ENCODE data around the gene SDCCAG8.

The SDCCAG8 gene

GRCh38 chr1:243390162-243390791 is 134.4 kb downstream of the SDCCAG8 start:
- DNase-seq (ENCODE audit: extremely low read depth, low read depth) = no peak
- TF ChIP-seq CTCF (IDR thresholded peaks at IDR 0.05; ENCODE audit: low read depth, low read length) = no peak

GRCh38 chr1:243391355-243391754 is 135.5 kb downstream of the SDCCAG8 start:
- no peak for TF ChIP-seq CTCF (IDR thresholded peaks at IDR 0.05; ENCODE audit: low read depth, low read length)
- DNase-seq (ENCODE audit: extremely low read depth, low read depth) = no peak

GRCh38 chr1:243393096-243393495 is 137.3 kb downstream of the SDCCAG8 start:
- no peak for DNase-seq (ENCODE audit: extremely low read depth, low read depth)
- no peak for TF ChIP-seq CTCF (IDR thresholded peaks at IDR 0.05; ENCODE audit: low read depth, low read length)

- no peak for DNase-seq (ENCODE audit: extremely low read depth, low read depth)
These were observed 138.2 kb downstream of the SDCCAG8 start for GRCh38 chr1:243394066-243394465.

GRCh38 chr1:243394601-243395464 is 139.0 kb downstream of the SDCCAG8 start:
- no peak for DNase-seq (ENCODE audit: extremely low read depth, low read depth)

More at GRCh38 chr1:243394066-243394465, 138.2 kb downstream of the SDCCAG8 start:
- TF ChIP-seq CTCF (IDR thresholded peaks at IDR 0.05; ENCODE audit: low read depth, low read length) = no peak

GRCh38 chr1:243396424-243396823 is 140.6 kb downstream of the SDCCAG8 start:
- TF ChIP-seq CTCF (IDR thresholded peaks at IDR 0.05; ENCODE audit: low read depth, low read length) = no peak
- no peak for DNase-seq (ENCODE audit: extremely low read depth, low read depth)

More at GRCh38 chr1:243394601-243395464, 139.0 kb downstream of the SDCCAG8 start:
- TF ChIP-seq CTCF (IDR thresholded peaks at IDR 0.05; ENCODE audit: low read depth, low read length) = no peak

GRCh38 chr1:243396876-243397275 is 141.0 kb downstream of the SDCCAG8 start:
- DNase-seq (ENCODE audit: extremely low read depth, low read depth) = no peak
- TF ChIP-seq CTCF (IDR thresholded peaks at IDR 0.05; ENCODE audit: low read depth, low read length) = no peak
